Erythroblast (primary cell): ENCODE results near the gene IL4R.

Source experiments
- GATA1 ChIP-seq: IDR thresholded peaks from 2 replicates; pipeline ENCODE4 v1.6.1; 2011; ENCODE audit warnings: low read depth, mild to moderate bottlenecking, control low read depth, low read length, moderate library complexity
- POLR2A ChIP-seq: IDR thresholded peaks from 2 replicates; pipeline ENCODE4 v1.6.1; 2011; ENCODE audit warnings: mild to moderate bottlenecking, low read length

GRCh38 chr16:27326738-27327585 lies 13.2 kb downstream of the IL4R start:
- TF ChIP-seq POLR2A, result no peak
- no peak for TF ChIP-seq GATA1
